K562 (cell line): ENCODE results near the gene RAMP2. TPM values are rescaled to one million over a fixed set of nuclear protein-coding genes. Genes with fewer than 3 reads are reported as not detected.

Experiments
- CREB5 ChIP-seq: fragments of 250-450 bp; sonication (Bioruptor Pico); IDR thresholded peaks from 2 replicates; pipeline ENCODE4 v1.5.0; 2020; ENCODE audit warnings: mild to moderate bottlenecking
- DEAF1 ChIP-seq: fragments of 450-650 bp; formaldehyde crosslinking; IDR thresholded peaks from 2 replicates; pipeline ENCODE4 v1.4.0; 2020; ENCODE audit warnings: mild to moderate bottlenecking, moderate library complexity
- JUN ChIP-seq, 2 experiments: sonication (generic) in 1 of 2; formaldehyde crosslinking in 1 of 2; IDR thresholded peaks; 2 replicates each; pipeline versions ENCODE4 v1.6.1 to v1.8.0; 2012 to 2022; ENCODE audit warnings: borderline replicate concordance in 2 of 2, mild to moderate bottlenecking in 2 of 2, improper control_type of control experiment in 1 of 2, low read depth in 1 of 2, low read length in 1 of 2, missing genetic modification reagents in 1 of 2
- MYNN ChIP-seq, 2 experiments: sonication (generic); formaldehyde crosslinking in 1 of 2; IDR thresholded peaks; 2 replicates each; pipeline versions ENCODE4 v1.5.0 to v1.6.1; 2016 to 2020; ENCODE audit warnings: antibody characterized with exemption in 1 of 2, missing genetic modification reagents in 1 of 2
- REST ChIP-seq, 2 experiments: fragments of 450-650 bp; formaldehyde crosslinking in 1 of 2; IDR thresholded peaks; 2 replicates each; pipeline versions ENCODE4 v1.4.0 to v1.6.1; 2014 to 2020; ENCODE audit warnings: mild to moderate bottlenecking in 2 of 2, borderline replicate concordance in 1 of 2, low read depth in 1 of 2
- SIN3B ChIP-seq: fragments of 450-650 bp; IDR thresholded peaks from 2 replicates; pipeline ENCODE4 v1.6.1; 2017; ENCODE audit warnings: low read depth, mild to moderate bottlenecking, moderate library complexity
- SREBF2 ChIP-seq: sonication (generic); formaldehyde crosslinking; IDR thresholded peaks from 2 replicates; pipeline ENCODE4 v1.4.0; 2020; ENCODE audit warnings: mild to moderate bottlenecking, missing genetic modification reagents
- ZNF785 ChIP-seq: fragments of 250-450 bp; sonication (Bioruptor Pico); IDR thresholded peaks from 2 replicates; pipeline ENCODE4 v1.4.0; 2020; ENCODE audit warnings: mild to moderate bottlenecking
- ZSCAN29 ChIP-seq: fragments of 450-650 bp; IDR thresholded peaks from 2 replicates; pipeline ENCODE4 v1.6.1; 2017
- polyA plus RNA-seq, 8 experiments: library from polyadenylated mRNA; depleted of rRNA in 4 of 8; stranded (reverse) in 5 of 8; unstranded in 3 of 8; fragments of >200 nt; fragmentation: Nextera tagmentation in 2 of 8; fragmentation: Illumina TruSeq in 1 of 8; extraction: Ambion mirVana in 2 of 8; extraction: Trizol in 1 of 8; gene quantifications; 2 replicates each; pipeline versions ENCODE4 v1.2.1 to v1.2.3, GENCODE V29; 2011 to 2014; ENCODE audit warnings: inconsistent platforms in 1 of 8, missing spikeins in 1 of 8
- total RNA-seq, 7 experiments: library from RNA; depleted of rRNA in 6 of 7; stranded (reverse); fragments of >200 nt in 6 of 7; fragmentation: Illumina TruSeq in 2 of 7; extraction: Trizol in 2 of 7; gene quantifications; 2 replicates each; pipeline versions ENCODE4 v1.2.1 to v1.2.3, GENCODE V29; 2011 to 2021; ENCODE audit warnings: low replicate concordance in 1 of 7

Gene RAMP2
- total and polyA plus RNA-seq, 9 of the 15 experiments (the other 6 are each of a cell fraction or from before 2014, with no cell fraction given): not detected

- TF ChIP-seq REST (IDR thresholded peaks at IDR 0.05; ENCODE audit: borderline replicate concordance) (peak; percentile 92), REST (CRISPR knock-in tag; IDR thresholded peaks at IDR 0.05; ENCODE audit: low read depth) (no peak), CREB5 (CRISPR knock-in tag) (no peak), JUN (IDR thresholded peaks at IDR 0.05; ENCODE audit: borderline replicate concordance, low read depth, low read length) (no peak), JUN (CRISPR knock-in tag; IDR thresholded peaks at IDR 0.05; ENCODE audit: borderline replicate concordance) (no peak), SREBF2 (CRISPR knock-in tag) (no peak), MYNN (IDR thresholded peaks at IDR 0.05) (no peak), MYNN (CRISPR knock-in tag; IDR thresholded peaks at IDR 0.05) (no peak), ZNF785 (CRISPR knock-in tag) (no peak), SIN3B (no peak), DEAF1 (CRISPR knock-in tag) (peak; percentile 80), ZSCAN29 (no peak)
Measured at GRCh38 chr17:42720996-42721583, 39.9 kb upstream of the RAMP2 start (continued).
